Liver (tissue), 9 donors: ENCODE results near the gene KLC3. TPM values are rescaled to one million over a fixed set of nuclear protein-coding genes. Genes with fewer than 3 reads are reported as not detected.

Experiments
- DNase-seq: peaks from one replicate; pipeline ENCODE4 v3.0.0-alpha.2; 2017; ENCODE audit warnings: low spot score
- H3K27ac ChIP-seq, 2 donors: one replicate each; pipeline ENCODE4 v1.7.0; 2013; ENCODE audit warnings: inconsistent platforms in 2 of 2, low read length in 2 of 2, control low read depth in 1 of 2, low read depth in 1 of 2, mild to moderate bottlenecking in 1 of 2
- H3K27me3 ChIP-seq, 4 donors: one replicate each; pipeline versions ENCODE4 v1.6.1 to v1.7.0; 2013; ENCODE audit warnings: low read length in 3 of 4, inconsistent platforms in 1 of 4, mild to moderate bottlenecking in 1 of 4, moderate library complexity in 1 of 4; ENCODE audit not compliant: control insufficient read depth in 4 of 4, insufficient read depth in 4 of 4
- H3K36me3 ChIP-seq, 4 donors: one replicate each; pipeline versions ENCODE4 v1.6.1 to v1.7.0; 2013; ENCODE audit warnings: low read length in 3 of 4, mild to moderate bottlenecking in 3 of 4, low read depth in 1 of 4, moderate library complexity in 1 of 4; ENCODE audit not compliant: control insufficient read depth in 4 of 4, insufficient read depth in 3 of 4
- H3K4me1 ChIP-seq, 4 donors: one replicate each; pipeline versions ENCODE4 v1.6.1 to v1.7.0; 2013; ENCODE audit warnings: low read length in 3 of 4, mild to moderate bottlenecking in 3 of 4, moderate library complexity in 1 of 4; ENCODE audit not compliant: control insufficient read depth in 4 of 4, insufficient read depth in 4 of 4
- H3K4me3 ChIP-seq, 3 donors: one replicate each; pipeline versions ENCODE4 v1.6.1 to v1.7.0; 2013; ENCODE audit warnings: low read length in 3 of 3, control low read depth in 1 of 3, low read depth in 1 of 3, mild to moderate bottlenecking in 1 of 3
- H3K9ac ChIP-seq, 2 donors: one replicate each; pipeline ENCODE4 v1.7.0; 2013; ENCODE audit warnings: low read length in 2 of 2, mild to moderate bottlenecking in 2 of 2, moderate library complexity in 2 of 2, control low read depth in 1 of 2, low read depth in 1 of 2
- H3K9me3 ChIP-seq, 4 donors: one replicate each; pipeline versions ENCODE4 v1.6.1 to v1.7.0; 2013; ENCODE audit warnings: low read length in 3 of 4; ENCODE audit not compliant: control insufficient read depth in 4 of 4
- ATF3 ChIP-seq: IDR thresholded peaks from 2 replicates; pipeline ENCODE4 v1.6.1; 2016; ENCODE audit warnings: antibody characterized with exemption
- FOXA2 ChIP-seq: IDR thresholded peaks from 2 replicates; pipeline ENCODE4 v1.6.1; 2016; ENCODE audit warnings: antibody characterized with exemption
- GABPA ChIP-seq, 2 donors: IDR thresholded peaks in 1 of 2; conservative IDR thresholded peaks in 1 of 2; 2 replicates each; pipeline ENCODE4 v1.6.1; 2016; ENCODE audit warnings: antibody characterized with exemption in 2 of 2, mild to moderate bottlenecking in 1 of 2, moderate library complexity in 1 of 2
- HNF4A ChIP-seq, 2 donors: conservative IDR thresholded peaks; 2 replicates each; pipeline ENCODE4 v1.6.1; 2016; ENCODE audit warnings: antibody characterized with exemption in 2 of 2, mild to moderate bottlenecking in 2 of 2
- MAX ChIP-seq: IDR thresholded peaks from 2 replicates; pipeline ENCODE4 v1.6.1; 2016; ENCODE audit warnings: antibody characterized with exemption
- RAD21 ChIP-seq, 2 donors: IDR thresholded peaks; 2 replicates each; pipeline ENCODE4 v1.6.1; 2016; ENCODE audit warnings: antibody characterized with exemption in 2 of 2, mild to moderate bottlenecking in 2 of 2
- REST ChIP-seq: IDR thresholded peaks from 2 replicates; pipeline ENCODE4 v1.6.1; 2016; ENCODE audit warnings: antibody characterized with exemption, mild to moderate bottlenecking
- YY1 ChIP-seq: IDR thresholded peaks from 2 replicates; pipeline ENCODE4 v1.6.1; 2016; ENCODE audit warnings: antibody characterized with exemption, mild to moderate bottlenecking
- WGBS: extraction: QIAGEN DNeasy Blood & Tissue Kit; methylation state at CpG from one replicate; pipeline ENCODE4 v1.1.7; 2013; 5-methylcytosine and 5-hydroxymethylcytosine counted together
- polyA plus RNA-seq, 2 donors: library from polyadenylated mRNA; stranded (reverse) in 1 of 2; unstranded in 1 of 2; fragments of 200-250 nt in 1 of 2; fragments of >200 nt in 1 of 2; fragmentation: Nextera tagmentation in 1 of 2; extraction: Ambion mirVana in 1 of 2; gene quantifications; one replicate each; pipeline versions ENCODE4 v1.2.1 to v1.2.3, GENCODE V29; 2013 to 2015
- total RNA-seq, 2 donors: library from RNA; depleted of rRNA; stranded (reverse); fragments of >200 nt; gene quantifications; one replicate each; pipeline ENCODE4 v1.2.3, GENCODE V29; 2014
- donor health status: healthy.
- donor health status: healthy.
- donor health status: healthy.
- donor health status: healthy.
- donor health status: healthy.

The KLC3 gene
- total and polyA plus RNA-seq, 4 donors: 0.08 to 1.3 (median 0.08) TPM; not detected in 1

- Histone ChIP-seq H3K36me3 (peaks cover 0 to 20% (median 3%) of the 10 kb centered on the region in 4 donors), H3K4me1 (peaks cover 1 to 21% (median 13%) of the 10 kb centered on the region in 4 donors), H3K4me3 (no peak overlapping the region), H3K27ac (no peak overlapping the region), H3K9ac (no peak overlapping the region), H3K9me3 (no peaks in the 10 kb centered on the region), H3K27me3 (no peaks in the 10 kb centered on the region)
- TF ChIP-seq RAD21 (IDR thresholded peaks at IDR 0.05): no peak
- TF ChIP-seq REST: no peak
- TF ChIP-seq YY1: no peak
- TF ChIP-seq FOXA2: no peak
- no peak for TF ChIP-seq HNF4A (conservative IDR thresholded peaks at IDR 0.05)
- TF ChIP-seq MAX: no peak
- WGBS: 95% methylated on average over 27 of the region's 27 CpGs
- no peak for DNase-seq
Observed at GRCh38 chr19:45302416-45302815, 38.1 kb upstream of the KLC3 start.

DNA sequence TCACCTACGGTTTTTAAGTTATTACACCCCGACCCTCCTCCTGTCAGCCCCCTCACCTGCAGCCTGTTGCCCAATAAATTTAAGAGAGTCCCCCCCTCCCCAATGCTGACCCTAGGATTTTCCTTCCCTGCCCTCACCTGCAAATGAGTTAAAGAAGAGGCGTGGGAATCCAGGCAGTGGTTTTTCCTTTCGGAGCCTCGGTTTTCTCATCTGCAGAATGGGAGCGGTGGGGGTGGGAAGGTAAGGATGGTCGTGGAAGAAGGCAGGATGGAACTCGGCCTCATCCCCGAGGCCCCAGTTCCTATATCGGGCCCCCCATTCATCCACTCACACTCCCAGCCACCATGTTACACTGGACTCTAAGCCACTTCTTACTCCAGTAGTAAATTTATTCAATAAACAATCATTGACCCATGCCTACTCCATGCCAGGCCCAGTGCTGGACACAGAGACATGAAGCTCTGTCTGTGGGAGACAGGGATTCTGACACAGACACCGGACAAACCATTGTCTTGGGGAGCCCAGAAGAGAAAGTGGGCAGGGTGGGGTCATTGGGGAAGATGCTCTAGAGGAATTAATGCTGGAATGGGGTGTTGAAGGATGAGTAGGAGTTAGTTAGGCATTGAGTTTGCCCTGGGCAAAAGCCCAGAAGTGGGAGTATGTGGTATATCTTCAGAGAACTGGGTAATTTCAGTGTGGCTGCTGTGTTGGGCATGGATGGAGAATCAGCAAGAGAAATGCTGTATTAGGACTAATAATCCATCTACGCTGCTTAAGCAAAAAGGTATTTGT lies 37.1 kb upstream of the KLC3 start:
- H3K4me3 ChIP-seq: no peak overlapping the region
- 95% methylated on average over 12 of the region's 12 CpGs for WGBS
- no peak overlapping the region for H3K9ac ChIP-seq
- peaks cover 0 to 14% (median 3%) of the 10 kb centered on the region in 4 donors for H3K36me3 ChIP-seq
- no peak for TF ChIP-seq MAX
- no peak for TF ChIP-seq GABPA (IDR thresholded peaks at IDR 0.05 in 1 of 2, conservative IDR thresholded peaks at IDR 0.05 in 1 of 2)
- no peak for TF ChIP-seq HNF4A (conservative IDR thresholded peaks at IDR 0.05)
- no peak overlapping the region for H3K27ac ChIP-seq
- no peak for DNase-seq
- H3K27me3 ChIP-seq: no peaks in the 10 kb centered on the region
- peaks cover 1 to 21% (median 13%) of the 10 kb centered on the region in 4 donors for H3K4me1 ChIP-seq
- no peaks in the 10 kb centered on the region for H3K9me3 ChIP-seq

- DNase-seq: no peak
- WGBS: 67% methylated on average over 4 of the region's 4 CpGs
- Histone ChIP-seq H3K9ac (no peak overlapping the region), H3K4me1 (peaks cover 1 to 18% (median 12%) of the 10 kb centered on the region in 4 donors), H3K9me3 (no peaks in the 10 kb centered on the region), H3K27ac (no peak overlapping the region), H3K4me3 (no peak overlapping the region), H3K27me3 (no peaks in the 10 kb centered on the region), H3K36me3 (peaks cover 0 to 12% (median 3%) of the 10 kb centered on the region in 4 donors)
- TF ChIP-seq REST (no peak), ATF3 (no peak), HNF4A (conservative IDR thresholded peaks at IDR 0.05) (peak; percentile 36 to 42)
Observed at GRCh38 chr19:45304141-45304926, 36.2 kb upstream of the KLC3 start.
